Endodermal cell (in vitro differentiated cells): Measurements from ENCODE around the gene KCNE4. TPM values are rescaled to one million over a fixed set of nuclear protein-coding genes. Genes with fewer than 3 reads are reported as not detected.

Experiments used
- DNase-seq: peaks from one replicate; pipeline ENCODE4 v3.0.0-alpha.2; 2017
- H3K27ac ChIP-seq: 2 replicates; pipeline ENCODE4 v1.5.1; 2013; ENCODE audit warnings: mild to moderate bottlenecking, low read depth, low read length, moderate library complexity
- H3K27me3 ChIP-seq: 2 replicates; pipeline ENCODE4 v1.6.1; 2013; ENCODE audit warnings: mild to moderate bottlenecking, low read length, moderate library complexity; ENCODE audit not compliant: insufficient read depth, control insufficient read depth, poor library complexity, severe bottlenecking
- H3K36me3 ChIP-seq: 2 replicates; pipeline ENCODE4 v1.7.0; 2013; ENCODE audit warnings: mild to moderate bottlenecking, low read length, moderate library complexity; ENCODE audit not compliant: control insufficient read depth, insufficient read depth
- H3K4me1 ChIP-seq: one replicate; pipeline ENCODE4 v1.7.0; 2013; ENCODE audit warnings: low read length; ENCODE audit not compliant: control insufficient read depth, insufficient read depth
- H3K4me3 ChIP-seq: 2 replicates; pipeline ENCODE4 v1.5.1; 2013; ENCODE audit warnings: mild to moderate bottlenecking, low read length, moderate library complexity
- H3K9ac ChIP-seq: 2 replicates; pipeline ENCODE4 v1.6.1; 2013; ENCODE audit warnings: mild to moderate bottlenecking, low read length, moderate library complexity; ENCODE audit not compliant: poor library complexity, severe bottlenecking; ENCODE audit errors: extremely low read depth
- H3K9me3 ChIP-seq: 2 replicates; pipeline ENCODE4 v1.6.1; 2013; ENCODE audit warnings: mild to moderate bottlenecking, low read length, moderate library complexity; ENCODE audit not compliant: control insufficient read depth
- H3K27ac Mint-ChIP-seq: 2 replicates; pipeline ENCODE4 v1.8.0; 2020; ENCODE audit warnings: mixed read lengths
- H3K27me3 Mint-ChIP-seq: 2 replicates; pipeline ENCODE4 v1.8.0; 2021; ENCODE audit warnings: mild to moderate bottlenecking, mixed read lengths; ENCODE audit not compliant: insufficient read depth
- H3K36me3 Mint-ChIP-seq: 2 replicates; pipeline ENCODE4 v1.8.0; 2020; ENCODE audit warnings: low read depth, mixed read lengths
- H3K4me1 Mint-ChIP-seq: 2 replicates; pipeline ENCODE4 v1.8.0; 2020; ENCODE audit warnings: mixed read lengths
- H3K4me3 Mint-ChIP-seq: 2 replicates; pipeline ENCODE4 v1.8.0; 2020; ENCODE audit warnings: mild to moderate bottlenecking, moderate library complexity, mixed read lengths
- H3K9me3 Mint-ChIP-seq: 2 replicates; pipeline ENCODE4 v1.8.0; 2020; ENCODE audit warnings: mild to moderate bottlenecking, mixed read lengths
- WGBS, 2 experiments: methylation state at CpG; one replicate each; pipeline versions ENCODE4 v1.1.5 to v1.1.7; 2013; ENCODE audit warnings: missing lambda C conversion rate in 2 of 2, mixed read lengths in 1 of 2; ENCODE audit not compliant: insufficient coverage in 1 of 2, insufficient read length in 1 of 2; 5-methylcytosine and 5-hydroxymethylcytosine counted together
- total RNA-seq, 2 donors: library from RNA; stranded (reverse); fragmentation: NEBNext Ultra II Directional in 1 of 2; extraction: Animal tissue kit (Norgen Biotek cat#: 25700) in 1 of 2; gene quantifications; 2 replicates in 1 of 2; 3 replicates in 1 of 2; pipeline ENCODE4 v1.2.1, GENCODE V29; 2021
- TF ChIP-seq, protein P1 (sequence below): fragments of 200-600 bp; sonication (generic); conservative IDR thresholded peaks from 2 replicates; pipeline ENCODE4 v1.5.0; 2021; ENCODE audit warnings: antibody characterized with exemption, mild to moderate bottlenecking

The KCNE4 gene
- total RNA-seq, 2 donors from 2014 or later = 0.22 TPM; not detected in 1

DNA sequence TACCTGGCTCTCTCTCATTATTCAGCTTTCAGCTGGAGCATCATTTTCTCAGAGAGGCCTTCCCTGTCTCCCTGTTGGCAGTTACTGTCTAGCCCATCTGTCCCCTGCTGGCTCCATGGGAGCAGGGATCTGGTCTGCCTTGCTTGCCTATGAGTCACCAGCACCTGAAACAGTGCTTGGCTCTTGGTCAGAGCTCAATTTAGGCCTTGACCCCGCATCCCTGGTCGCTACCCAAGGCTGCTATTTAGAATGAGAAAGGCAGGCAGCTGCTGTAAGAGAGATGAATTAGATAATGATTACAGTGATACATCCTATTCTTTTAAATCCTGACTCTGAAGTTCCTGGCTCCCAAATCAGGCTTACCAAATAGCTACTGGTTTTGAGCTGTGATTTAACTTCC lies 32.9 kb downstream of the KCNE4 start:
- Histone ChIP-seq H3K4me3 (no peak overlapping the region), H3K4me1 (no peaks in the 10 kb centered on the region), H3K27ac (no peak overlapping the region), H3K9ac (no peak overlapping the region), H3K36me3 (no peaks in the 10 kb centered on the region), H3K9me3 (no peaks in the 10 kb centered on the region), H3K27me3 (no peaks in the 10 kb centered on the region)
- Mint-ChIP-seq H3K27me3 (no peaks in the 10 kb centered on the region), H3K4me1 (peaks cover 3% of the 10 kb centered on the region), H3K4me3 (no peak overlapping the region), H3K36me3 (no peaks in the 10 kb centered on the region), H3K9me3 (no peaks in the 10 kb centered on the region), H3K27ac (no peak overlapping the region)
- DNase-seq = peak; percentile 61
- WGBS, 2 experiments = 85% methylated on average over 2 of the region's 2 CpGs; no CpG with 5 or more reads in 1 of the 2 experiments
- TF ChIP-seq, protein P1, sequence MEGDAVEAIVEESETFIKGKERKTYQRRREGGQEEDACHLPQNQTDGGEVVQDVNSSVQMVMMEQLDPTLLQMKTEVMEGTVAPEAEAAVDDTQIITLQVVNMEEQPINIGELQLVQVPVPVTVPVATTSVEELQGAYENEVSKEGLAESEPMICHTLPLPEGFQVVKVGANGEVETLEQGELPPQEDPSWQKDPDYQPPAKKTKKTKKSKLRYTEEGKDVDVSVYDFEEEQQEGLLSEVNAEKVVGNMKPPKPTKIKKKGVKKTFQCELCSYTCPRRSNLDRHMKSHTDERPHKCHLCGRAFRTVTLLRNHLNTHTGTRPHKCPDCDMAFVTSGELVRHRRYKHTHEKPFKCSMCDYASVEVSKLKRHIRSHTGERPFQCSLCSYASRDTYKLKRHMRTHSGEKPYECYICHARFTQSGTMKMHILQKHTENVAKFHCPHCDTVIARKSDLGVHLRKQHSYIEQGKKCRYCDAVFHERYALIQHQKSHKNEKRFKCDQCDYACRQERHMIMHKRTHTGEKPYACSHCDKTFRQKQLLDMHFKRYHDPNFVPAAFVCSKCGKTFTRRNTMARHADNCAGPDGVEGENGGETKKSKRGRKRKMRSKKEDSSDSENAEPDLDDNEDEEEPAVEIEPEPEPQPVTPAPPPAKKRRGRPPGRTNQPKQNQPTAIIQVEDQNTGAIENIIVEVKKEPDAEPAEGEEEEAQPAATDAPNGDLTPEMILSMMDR = no peak

DNA sequence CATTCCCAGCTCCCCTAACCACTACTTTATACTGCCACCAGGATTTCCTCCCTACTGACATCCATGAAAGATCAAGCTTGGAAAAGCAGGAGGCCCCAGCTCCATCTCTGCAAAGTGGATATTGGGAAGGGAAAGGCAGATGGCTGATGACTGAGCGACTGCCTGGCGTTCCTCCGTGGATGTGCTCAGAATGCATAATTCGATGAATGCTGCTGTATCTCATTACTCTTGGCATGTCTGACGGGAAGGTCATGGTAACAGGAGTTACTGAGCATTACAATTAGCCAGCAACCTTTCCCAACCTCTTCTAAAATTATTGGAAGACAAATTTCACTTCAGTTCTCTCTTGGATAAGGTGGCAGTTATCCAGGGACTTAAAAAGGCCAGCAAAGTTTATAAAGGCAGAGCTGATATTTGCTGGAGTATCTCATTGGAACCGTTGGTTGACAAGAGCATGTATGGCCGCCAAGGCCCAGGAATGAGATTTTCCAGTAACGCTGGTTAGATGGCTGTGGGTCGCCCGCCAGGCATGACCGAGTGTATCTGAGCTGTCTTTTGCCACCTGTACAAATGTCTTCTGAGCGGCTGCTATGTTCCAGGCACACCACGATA lies 34.5 kb downstream of the KCNE4 start:
- Histone ChIP-seq H3K4me1 (no peaks in the 10 kb centered on the region), H3K4me3 (no peak overlapping the region), H3K27ac (peak overlapping the region; percentile 68), H3K36me3 (no peaks in the 10 kb centered on the region), H3K9me3 (no peaks in the 10 kb centered on the region), H3K27me3 (no peaks in the 10 kb centered on the region), H3K9ac (no peak overlapping the region)
- Mint-ChIP-seq H3K4me1 (peaks cover 4% of the 10 kb centered on the region), H3K9me3 (no peaks in the 10 kb centered on the region), H3K27ac (no peak overlapping the region), H3K27me3 (no peaks in the 10 kb centered on the region), H3K36me3 (no peaks in the 10 kb centered on the region), H3K4me3 (no peak overlapping the region)
- TF ChIP-seq, protein P1 = no peak
- 91 to 96% methylated on average over 13 of the region's 13 CpGs for WGBS, 2 experiments
- DNase-seq = no peak

DNA sequence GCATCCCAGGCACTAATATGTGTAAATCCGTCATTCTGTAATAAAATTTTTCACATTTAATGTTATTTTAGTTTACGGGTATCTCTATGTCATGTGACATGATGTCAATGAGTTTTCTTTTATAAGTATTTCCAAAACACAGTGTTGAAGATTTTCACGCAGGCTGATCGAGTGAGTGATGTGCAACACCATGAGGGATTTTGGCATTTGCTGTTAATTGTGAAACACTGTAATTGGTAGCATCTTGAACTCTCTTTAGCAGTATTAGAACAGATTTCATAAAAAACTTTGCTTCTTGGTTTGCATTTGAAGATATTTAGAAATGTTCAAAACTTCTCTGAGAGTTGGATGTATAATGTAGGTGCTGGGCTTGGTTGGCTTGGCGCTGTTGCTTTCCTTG lies 35.5 kb downstream of the KCNE4 start:
- DNase-seq = no peak
- Mint-ChIP-seq H3K27ac (no peak overlapping the region), H3K9me3 (no peaks in the 10 kb centered on the region), H3K27me3 (no peaks in the 10 kb centered on the region), H3K4me3 (no peak overlapping the region), H3K4me1 (peaks cover 4% of the 10 kb centered on the region), H3K36me3 (no peaks in the 10 kb centered on the region)
- no peaks in the 10 kb centered on the region for H3K27me3 ChIP-seq
- no peaks in the 10 kb centered on the region for H3K9me3 ChIP-seq
- TF ChIP-seq, protein P1 = no peak
- H3K4me1 ChIP-seq = no peaks in the 10 kb centered on the region
- WGBS, 2 experiments = 92 to 95% methylated on average over 3 to 4 of the region's 5 CpGs
- H3K36me3 ChIP-seq = no peaks in the 10 kb centered on the region
- no peak overlapping the region for H3K9ac ChIP-seq
- no peak overlapping the region for H3K27ac ChIP-seq
- H3K4me3 ChIP-seq = no peak overlapping the region
